HG02759 (cell line): ENCODE data around the gene MCM3AP.

Experiments used
- ATAC-seq: cut with Tn5 transposase; IDR thresholded peaks from one replicate; pipeline ENCODE4 v1.9.1; 2021; ENCODE audit warnings: mild to moderate bottlenecking, moderate library complexity; ENCODE audit not compliant: unreplicated experiment

MCM3AP gene

DNA sequence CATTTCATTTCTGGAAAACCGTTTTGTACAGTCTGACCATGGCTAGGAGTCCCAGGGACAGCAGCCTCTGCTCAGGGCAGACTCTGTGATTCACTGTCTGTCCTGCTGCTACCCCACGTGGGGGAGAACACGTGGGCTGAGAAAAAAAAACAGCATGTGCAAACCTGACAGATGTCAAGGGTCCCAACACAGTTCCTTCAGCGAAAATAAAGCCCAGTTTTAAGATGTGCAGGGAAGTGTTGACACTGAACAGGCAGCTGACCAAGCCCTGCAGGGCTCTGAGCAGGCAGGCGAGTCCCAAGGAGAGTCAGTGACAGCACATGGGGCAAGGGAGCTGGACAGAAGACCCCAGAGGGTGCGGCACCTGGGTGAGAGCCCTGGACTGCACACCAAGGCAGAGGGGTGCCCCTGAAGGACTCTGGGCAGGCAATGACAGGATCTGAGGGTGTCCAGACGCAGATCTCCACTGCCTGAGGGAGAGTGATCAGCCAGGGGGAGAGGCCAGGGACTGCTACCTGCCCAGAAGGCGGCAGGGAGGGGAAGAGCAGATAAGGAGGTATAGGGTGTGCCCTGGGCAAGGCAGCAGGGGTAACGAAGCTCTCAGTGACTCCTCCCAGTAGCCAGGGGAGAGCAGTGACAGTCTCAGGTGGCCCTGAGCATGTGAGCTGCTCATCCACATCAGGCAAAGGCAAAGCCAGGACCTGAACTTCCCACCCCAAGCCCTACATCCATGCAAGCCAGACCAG, 96.0 kb downstream of the MCM3AP start:
- no peak for ATAC-seq

DNA sequence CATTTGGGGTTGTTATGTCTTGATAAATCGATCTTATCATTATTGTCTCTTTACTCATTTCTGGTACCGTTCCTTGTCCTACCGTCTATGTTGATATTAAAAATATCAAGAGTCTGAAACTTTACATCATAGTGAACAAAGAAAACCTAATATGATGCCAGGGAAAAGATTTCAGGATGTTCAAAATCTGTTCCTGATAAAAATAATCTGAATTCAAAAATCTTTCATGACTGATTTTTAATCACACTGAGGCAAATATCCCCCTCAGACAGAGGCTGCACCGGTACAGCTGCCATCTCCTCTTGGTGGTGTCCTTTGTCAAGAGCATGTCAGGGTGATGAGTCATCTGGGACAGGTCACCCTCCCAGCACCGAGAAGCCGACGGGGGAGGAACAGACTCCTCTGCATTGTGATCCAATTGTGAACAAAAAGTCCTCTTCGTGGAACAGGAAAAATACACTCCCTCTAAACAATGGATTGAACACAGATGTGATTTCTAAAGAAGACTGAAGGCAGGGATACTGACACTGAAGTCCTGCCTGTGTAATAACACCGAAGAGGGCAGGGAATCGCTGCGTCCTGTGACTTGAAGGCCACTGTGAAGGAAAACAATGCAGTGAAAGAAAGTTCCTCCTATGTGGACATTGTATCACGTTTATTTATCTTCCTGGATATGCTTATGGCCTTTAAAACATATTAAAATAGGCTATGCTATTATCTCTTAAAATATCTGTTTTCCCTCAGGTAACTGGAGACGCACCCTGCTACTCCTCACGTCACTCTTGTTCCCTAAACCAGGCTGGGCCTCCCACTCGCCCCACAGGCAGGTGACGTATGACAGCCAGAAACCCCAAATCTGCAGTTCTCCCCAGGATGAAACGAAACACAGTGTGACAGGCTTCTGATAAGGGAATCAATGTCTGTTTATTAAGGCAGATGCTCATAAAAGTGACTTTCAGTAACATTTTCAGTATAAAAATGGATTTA, 96.9 kb downstream of the MCM3AP start:
- ATAC-seq: no peak

DNA sequence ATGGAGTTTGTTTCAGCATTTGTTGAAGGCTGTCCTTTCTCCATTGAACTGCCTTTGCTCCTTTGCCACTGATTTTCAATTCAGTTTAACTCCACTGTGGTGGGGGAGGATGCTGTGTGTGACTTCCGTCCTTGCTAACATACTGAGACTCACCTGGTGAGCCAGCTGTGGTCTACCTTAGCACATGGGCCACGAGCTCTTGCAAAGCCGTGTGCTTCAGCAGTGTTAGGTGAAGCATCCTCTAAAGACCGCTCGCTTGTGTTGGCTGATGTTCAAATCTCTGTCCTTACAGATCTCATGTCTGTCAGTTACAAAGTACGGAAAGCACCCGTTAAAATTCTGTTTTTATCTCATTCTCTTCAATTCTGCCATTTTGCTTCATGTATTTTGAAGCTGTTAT, 97.6 kb downstream of the MCM3AP start:
- no peak for ATAC-seq

GRCh38 chr21:46187261-46187660, 98.2 kb downstream of the MCM3AP start:
- ATAC-seq: no peak

DNA sequence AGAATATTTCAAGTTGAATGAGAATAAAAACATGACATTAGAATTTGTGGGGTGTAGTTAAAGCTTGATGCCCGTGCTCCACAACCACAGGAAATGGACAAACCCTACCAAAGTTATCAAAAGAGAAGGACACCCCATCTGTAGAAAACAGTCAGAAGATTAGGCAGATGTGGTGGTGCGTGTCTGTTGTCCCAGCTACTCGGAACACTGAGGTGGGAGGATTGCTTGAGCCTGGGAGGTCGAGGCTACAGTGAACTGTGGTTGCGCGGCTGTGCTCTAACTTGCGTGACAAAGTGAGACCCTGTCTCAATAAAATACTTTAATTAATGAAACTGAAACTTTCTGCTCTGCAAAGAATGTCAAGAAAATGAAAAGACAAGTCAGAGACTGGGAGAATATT, 99.7 kb downstream of the MCM3AP start:
- ATAC-seq: no peak
